ENCODE data around the gene SLC17A5. TPM values are rescaled to one million over a fixed set of nuclear protein-coding genes. Genes with fewer than 3 reads are reported as not detected.

SLC17A5 gene
- total and polyA plus RNA-seq, 9 of the 15 experiments (the other 6 are each of a cell fraction or from before 2014, with no cell fraction given) = 1.3 to 7.2 (median 3.4) TPM

GRCh38 chr6:73608761-73609160 lies 45.0 kb downstream of the SLC17A5 start:
- FAIRE-seq = no peak
- Histone ChIP-seq H3K4me1 (replicated peaks in 1 of 2; ENCODE audit: control insufficient read depth in 2 of 2, insufficient read depth in 2 of 2, low read length in 2 of 2) (no peaks in the 10 kb centered on the region; a peak in 1 of 5 replicates), H3K9me1 (ENCODE audit: control insufficient read depth, insufficient read depth, low read length) (no peaks in the 10 kb centered on the region), H4K20me1 (replicated peaks; ENCODE audit: control insufficient read depth, insufficient read depth, low read length) (no peaks in the 10 kb centered on the region), H3K4me2 (ENCODE audit: insufficient read depth, low read length) (no peak overlapping the region), H3K9ac (ENCODE audit: insufficient read depth in 1 of 2, low read depth in 2 of 2, low read length in 2 of 2) (no peak overlapping the region), H3K27me3 (ENCODE audit: control insufficient read depth in 2 of 2, insufficient read depth in 2 of 2, low read length in 2 of 2) (no peaks in the 10 kb centered on the region), H3K36me3 (ENCODE audit: control insufficient read depth, insufficient read depth, low read length) (no peaks in the 10 kb centered on the region; the same call in 2 of the 3 replicates), H3K79me2 (ENCODE audit: control insufficient read depth, insufficient read depth, low read length) (no peaks in the 10 kb centered on the region), H3K4me3 (no peak overlapping the region), H3K27ac (ENCODE audit: extremely low read depth, low read depth, low read length) (no peak overlapping the region), H3K9me3 (replicated peaks; ENCODE audit: control insufficient read depth, insufficient read depth, low read depth, low read length) (no peaks in the 10 kb centered on the region), H2AFZ (ENCODE audit: low read depth, low read length) (no peak overlapping the region)
- DNase-seq (ENCODE audit: extremely low read depth in 1 of 4, low spot score in 3 of 4) = no peak
- TF ChIP-seq E2F5 (CRISPR knock-in tag; IDR thresholded peaks at IDR 0.05) (no peak), HOMEZ (CRISPR knock-in tag; IDR thresholded peaks at IDR 0.05) (no peak), KLF1 (tag; IDR thresholded peaks at IDR 0.05) (no peak)
- intact Hi-C loops (cut with micrococcal nuclease) = no loop called here
- WGBS (ENCODE audit: insufficient coverage, low coverage, missing lambda C conversion rate) = 76% methylated on average over 4 of the region's 4 CpGs
- no peak for ATAC-seq
- in situ Hi-C loops (cut with MboI) = no loop called here
- ChIA-PET CTCF (ENCODE audit: low intra/inter-chr PET ratio) (interaction anchor here (0.7 to 2.2 kb wide), 2 partner anchors 93 to 323 kb away, joined by 3 to 5 read pairs; no protein-coding TSS in a partner anchor), POLR2A (interaction anchor here (1.1 to 5.0 kb wide), 2 partner anchors 88 to 92 kb away, joined by 4 to 32 read pairs; partner anchors contain the start of gene EEF1A1)
- no TSS peak for BruUV-seq (replicated peaks)

All from K562 (cell line).